Parathyroid adenoma (tissue), 2 donors: ENCODE data around the gene UBB.

ENCODE experiments used
- H2AFZ ChIP-seq: fragments of 300-600 bp; sonication (generic); one replicate; pipeline ENCODE4 v1.7.0; 2017; ENCODE audit warnings: antibody characterized with exemption, mild to moderate bottlenecking
- H3K27ac ChIP-seq: fragments of 300-600 bp; sonication (generic); one replicate; pipeline ENCODE4 v1.7.0; 2017
- H3K27me3 ChIP-seq: fragments of 300-600 bp; sonication (generic); one replicate; pipeline ENCODE4 v1.7.0; 2017; ENCODE audit warnings: low read length; ENCODE audit not compliant: control insufficient read depth, insufficient read depth
- H3K36me3 ChIP-seq: fragments of 300-600 bp; sonication (generic); one replicate; pipeline ENCODE4 v1.7.0; 2017; ENCODE audit warnings: low read length; ENCODE audit not compliant: control insufficient read depth, insufficient read depth
- H3K4me1 ChIP-seq: fragments of 300-600 bp; sonication (generic); one replicate; pipeline ENCODE4 v1.7.0; 2017; ENCODE audit warnings: control low read depth
- H3K4me2 ChIP-seq: fragments of 300-600 bp; sonication (generic); one replicate; pipeline ENCODE4 v1.7.0; 2017; ENCODE audit warnings: low read length
- H3K4me3 ChIP-seq: fragments of 300-600 bp; sonication (generic); one replicate; pipeline ENCODE4 v1.7.0; 2017; ENCODE audit warnings: low read depth, low read length
- H3K79me2 ChIP-seq: fragments of 300-600 bp; sonication (generic); one replicate; pipeline ENCODE4 v1.7.0; 2017; ENCODE audit warnings: control low read depth
- H3K9ac ChIP-seq: fragments of 300-600 bp; sonication (generic); one replicate; pipeline ENCODE4 v1.7.0; 2017; ENCODE audit warnings: mild to moderate bottlenecking
- H3K9me3 ChIP-seq: fragments of 300-600 bp; sonication (generic); one replicate; pipeline ENCODE4 v1.7.0; 2017; ENCODE audit warnings: low read length; ENCODE audit not compliant: control insufficient read depth
- CTCF ChIP-seq: fragments of 300-600 bp; sonication (generic); IDR thresholded peaks from one replicate; pipeline ENCODE4 v1.7.0; 2017; ENCODE audit warnings: antibody characterized with exemption, mild to moderate bottlenecking
- donor health status: primary hyperparathyroidism.

The UBB gene

GRCh38 chr17:16417896-16418684, 37.2 kb downstream of the UBB start:
- Histone ChIP-seq H3K4me1 (peaks cover 15% of the 10 kb centered on the region), H3K9ac (no peak overlapping the region), H3K79me2 (peaks cover 13% of the 10 kb centered on the region), H3K36me3 (no peaks in the 10 kb centered on the region), H3K4me2 (no peak overlapping the region), H3K27ac (peak overlapping the region; percentile 29), H3K4me3 (no peak overlapping the region), H2AFZ (no peak overlapping the region), H3K9me3 (no peaks in the 10 kb centered on the region), H3K27me3 (no peaks in the 10 kb centered on the region)
- TF ChIP-seq CTCF = no peak

- H3K36me3 ChIP-seq = no peaks in the 10 kb centered on the region
- H3K79me2 ChIP-seq = peaks cover 13% of the 10 kb centered on the region
- peaks cover 15% of the 10 kb centered on the region for H3K4me1 ChIP-seq
- H3K27me3 ChIP-seq = no peaks in the 10 kb centered on the region
- no peak overlapping the region for H2AFZ ChIP-seq
- H3K27ac ChIP-seq = peak overlapping the region; percentile 29
- H3K9ac ChIP-seq = no peak overlapping the region
- H3K4me3 ChIP-seq = no peak overlapping the region
- H3K4me2 ChIP-seq = no peak overlapping the region
- TF ChIP-seq CTCF = no peak
- no peaks in the 10 kb centered on the region for H3K9me3 ChIP-seq
Observed at GRCh38 chr17:16418685-16419068, 37.8 kb downstream of the UBB start.

- TF ChIP-seq CTCF = no peak
- Histone ChIP-seq H3K9ac (peak overlapping the region; percentile 30), H3K4me1 (peaks cover 15% of the 10 kb centered on the region), H3K4me2 (no peak overlapping the region), H3K4me3 (no peak overlapping the region), H3K9me3 (no peaks in the 10 kb centered on the region), H3K27me3 (no peaks in the 10 kb centered on the region), H3K36me3 (no peaks in the 10 kb centered on the region), H3K27ac (peak overlapping the region; percentile 44), H3K79me2 (peaks cover 13% of the 10 kb centered on the region), H2AFZ (no peak overlapping the region)
Observed at GRCh38 chr17:16419074-16419928, 38.4 kb downstream of the UBB start.

GRCh38 chr17:16419929-16420271, 39.0 kb downstream of the UBB start:
- Histone ChIP-seq H3K4me2 (no peak overlapping the region), H3K9ac (peak overlapping the region; percentile 30), H2AFZ (no peak overlapping the region), H3K9me3 (no peaks in the 10 kb centered on the region), H3K4me3 (no peak overlapping the region), H3K4me1 (peaks cover 15% of the 10 kb centered on the region), H3K79me2 (peaks cover 13% of the 10 kb centered on the region), H3K27ac (no peak overlapping the region), H3K36me3 (no peaks in the 10 kb centered on the region), H3K27me3 (no peaks in the 10 kb centered on the region)
- no peak for TF ChIP-seq CTCF
